Astrocyte (in vitro differentiated cells and primary cell): ENCODE data around the gene GOSR2. TPM values are rescaled to one million over a fixed set of nuclear protein-coding genes. Genes with fewer than 3 reads are reported as not detected.

ENCODE experiments used
- DNase-seq: peaks from one replicate; pipeline ENCODE4 v3.0.0-alpha.2; 2010; ENCODE audit warnings: low read depth
- FAIRE-seq: peaks from 2 replicates; lab custom pipeline; 2011; peaks lifted over from hg19 to GRCh38; lab: Jason Lieb, UNC
- H2AFZ ChIP-seq: 2 replicates; pipeline ENCODE4 v1.6.0; 2012; ENCODE audit warnings: low read depth, low read length, inconsistent platforms
- H3K27ac ChIP-seq: 2 replicates; pipeline ENCODE4 v1.5.1; 2011; ENCODE audit warnings: low read depth, low read length, inconsistent platforms
- H3K27me3 ChIP-seq: 2 replicates; pipeline ENCODE4 v1.6.0; 2011; ENCODE audit warnings: low read length, inconsistent platforms; ENCODE audit not compliant: insufficient read depth
- H3K36me3 ChIP-seq: 2 replicates; pipeline ENCODE4 v1.5.1; 2011; ENCODE audit warnings: low read length, inconsistent platforms; ENCODE audit not compliant: insufficient read depth
- H3K4me1 ChIP-seq: 2 replicates; pipeline ENCODE4 v1.5.1; 2011; ENCODE audit warnings: low read length, inconsistent platforms; ENCODE audit not compliant: insufficient read depth
- H3K4me2 ChIP-seq: 2 replicates; pipeline ENCODE4 v1.6.0; 2012; ENCODE audit warnings: low read length, inconsistent platforms
- H3K4me3 ChIP-seq: 2 replicates; pipeline ENCODE4 v1.5.1; 2011; ENCODE audit warnings: low read depth, mild to moderate bottlenecking, low read length, inconsistent platforms; ENCODE audit not compliant: insufficient read depth
- H3K79me2 ChIP-seq: 2 replicates; pipeline ENCODE4 v1.6.0; 2012; ENCODE audit warnings: mild to moderate bottlenecking, low read length, inconsistent platforms; ENCODE audit not compliant: insufficient read depth
- H3K9ac ChIP-seq: 2 replicates; pipeline ENCODE4 v1.6.0; 2012; ENCODE audit warnings: mild to moderate bottlenecking, low read length, inconsistent platforms
- H3K9me3 ChIP-seq: 2 replicates; pipeline ENCODE4 v1.5.1; 2012; ENCODE audit warnings: low read depth, mild to moderate bottlenecking, low read length, inconsistent platforms; ENCODE audit not compliant: insufficient read depth
- H4K20me1 ChIP-seq: 2 replicates; pipeline ENCODE4 v1.6.0; 2012; ENCODE audit warnings: low read length, inconsistent platforms; ENCODE audit not compliant: insufficient read depth
- H3K27ac Mint-ChIP-seq: one replicate; pipeline ENCODE4 v1.8.0; 2021; ENCODE audit warnings: mild to moderate bottlenecking, mixed read lengths; ENCODE audit not compliant: unreplicated experiment
- H3K27me3 Mint-ChIP-seq: one replicate; pipeline ENCODE4 v1.8.0; 2021; ENCODE audit warnings: low read depth, mixed read lengths; ENCODE audit not compliant: unreplicated experiment
- H3K36me3 Mint-ChIP-seq: one replicate; pipeline ENCODE4 v1.8.0; 2021; ENCODE audit warnings: low read depth, mixed read lengths; ENCODE audit not compliant: unreplicated experiment
- H3K4me1 Mint-ChIP-seq: one replicate; pipeline ENCODE4 v1.8.0; 2021; ENCODE audit warnings: low read depth, mixed read lengths; ENCODE audit not compliant: unreplicated experiment
- H3K4me3 Mint-ChIP-seq: one replicate; pipeline ENCODE4 v1.8.0; 2021; ENCODE audit warnings: mild to moderate bottlenecking, moderate library complexity, mixed read lengths; ENCODE audit not compliant: unreplicated experiment
- H3K9me3 Mint-ChIP-seq: one replicate; pipeline ENCODE4 v1.8.0; 2021; ENCODE audit warnings: mild to moderate bottlenecking, mixed read lengths; ENCODE audit not compliant: unreplicated experiment
- EZH2 ChIP-seq: IDR thresholded peaks from 2 replicates; pipeline ENCODE4 v1.6.1; 2012; ENCODE audit warnings: mild to moderate bottlenecking, low read length, inconsistent platforms; ENCODE audit not compliant: insufficient read depth
- total RNA-seq: library from RNA; stranded (reverse); gene quantifications from 2 replicates; pipeline ENCODE4 v1.2.1, GENCODE V29; 2021
- TF ChIP-seq, protein P1 (sequence below): IDR thresholded peaks from 2 replicates; pipeline ENCODE4 v1.5.1; 2011; ENCODE audit warnings: low read depth, mild to moderate bottlenecking, inconsistent platforms, low read length, moderate library complexity; ENCODE audit not compliant: insufficient read depth

The GOSR2 gene
- total RNA-seq, 1 donor from 2014 or later = 67.0 TPM

DNA sequence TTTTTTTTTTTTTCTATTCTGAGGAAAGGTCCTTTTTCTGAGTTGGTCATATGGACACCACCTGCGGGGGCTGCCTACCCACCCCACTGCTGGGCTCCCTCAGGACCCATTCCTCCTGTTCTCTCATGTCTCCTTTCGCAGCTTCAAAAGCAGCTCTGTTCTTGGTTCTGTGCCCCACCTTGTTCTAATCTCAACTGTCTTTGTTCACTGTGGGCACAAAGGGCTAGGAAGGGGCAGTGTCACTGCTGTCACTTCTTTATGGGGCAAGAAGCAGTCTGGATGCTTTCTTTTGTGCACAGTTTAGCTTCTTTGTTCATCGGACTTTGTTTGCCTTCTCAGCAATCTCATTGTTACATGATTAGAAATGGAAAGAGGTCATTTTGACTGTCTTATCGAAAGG lies 7.1 kb downstream of the GOSR2 start:
- no peak overlapping the region for H2AFZ ChIP-seq
- Mint-ChIP-seq H3K4me3 (no peak overlapping the region), H3K36me3 (peaks cover 23% of the 10 kb centered on the region), H3K4me1 (peaks cover 53% of the 10 kb centered on the region), H3K27ac (peak overlapping the region; percentile 62), H3K27me3 (no peaks in the 10 kb centered on the region), H3K9me3 (no peaks in the 10 kb centered on the region)
- peaks cover 59% of the 10 kb centered on the region for H3K79me2 ChIP-seq
- peaks cover 88% of the 10 kb centered on the region for H4K20me1 ChIP-seq
- H3K4me2 ChIP-seq = peak overlapping the region; percentile 44
- peaks cover 17% of the 10 kb centered on the region for H3K4me1 ChIP-seq
- no peak for FAIRE-seq
- peak overlapping the region; percentile 41 for H3K9ac ChIP-seq
- peak overlapping the region; percentile 38 for H3K27ac ChIP-seq
- H3K4me3 ChIP-seq = no peak overlapping the region
- peaks cover 41% of the 10 kb centered on the region for H3K36me3 ChIP-seq
- no peaks in the 10 kb centered on the region for H3K9me3 ChIP-seq
- no peak for TF ChIP-seq EZH2
- TF ChIP-seq, protein P1, sequence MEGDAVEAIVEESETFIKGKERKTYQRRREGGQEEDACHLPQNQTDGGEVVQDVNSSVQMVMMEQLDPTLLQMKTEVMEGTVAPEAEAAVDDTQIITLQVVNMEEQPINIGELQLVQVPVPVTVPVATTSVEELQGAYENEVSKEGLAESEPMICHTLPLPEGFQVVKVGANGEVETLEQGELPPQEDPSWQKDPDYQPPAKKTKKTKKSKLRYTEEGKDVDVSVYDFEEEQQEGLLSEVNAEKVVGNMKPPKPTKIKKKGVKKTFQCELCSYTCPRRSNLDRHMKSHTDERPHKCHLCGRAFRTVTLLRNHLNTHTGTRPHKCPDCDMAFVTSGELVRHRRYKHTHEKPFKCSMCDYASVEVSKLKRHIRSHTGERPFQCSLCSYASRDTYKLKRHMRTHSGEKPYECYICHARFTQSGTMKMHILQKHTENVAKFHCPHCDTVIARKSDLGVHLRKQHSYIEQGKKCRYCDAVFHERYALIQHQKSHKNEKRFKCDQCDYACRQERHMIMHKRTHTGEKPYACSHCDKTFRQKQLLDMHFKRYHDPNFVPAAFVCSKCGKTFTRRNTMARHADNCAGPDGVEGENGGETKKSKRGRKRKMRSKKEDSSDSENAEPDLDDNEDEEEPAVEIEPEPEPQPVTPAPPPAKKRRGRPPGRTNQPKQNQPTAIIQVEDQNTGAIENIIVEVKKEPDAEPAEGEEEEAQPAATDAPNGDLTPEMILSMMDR = no peak
- no peak for DNase-seq
- no peaks in the 10 kb centered on the region for H3K27me3 ChIP-seq

DNA sequence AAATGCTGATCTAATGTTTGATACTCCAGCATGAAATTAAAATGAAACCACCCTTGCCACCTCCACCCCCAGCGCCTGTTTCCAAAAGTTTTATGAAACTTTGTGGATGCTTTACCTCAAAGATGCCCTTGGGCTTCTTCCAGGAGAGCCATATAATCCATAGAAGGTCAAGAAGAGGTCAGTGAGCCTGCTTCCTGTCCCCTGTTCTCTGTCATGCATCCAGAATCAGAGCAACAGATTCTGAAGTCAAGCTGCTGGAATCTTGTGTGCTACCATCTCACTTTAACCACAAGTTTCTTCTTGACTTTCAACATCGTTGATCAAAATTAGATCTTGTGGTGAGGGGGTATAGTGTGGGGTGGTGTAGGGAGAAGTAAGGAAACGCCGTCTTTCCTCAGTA lies 8.6 kb downstream of the GOSR2 start:
- H3K4me2 ChIP-seq = no peak overlapping the region
- no peak for FAIRE-seq
- H3K36me3 ChIP-seq = peaks cover 53% of the 10 kb centered on the region
- H3K27ac ChIP-seq = no peak overlapping the region
- Mint-ChIP-seq H3K9me3 (no peaks in the 10 kb centered on the region), H3K4me1 (peaks cover 43% of the 10 kb centered on the region), H3K27me3 (no peaks in the 10 kb centered on the region), H3K27ac (peak overlapping the region; percentile 42), H3K4me3 (no peak overlapping the region), H3K36me3 (peaks cover 31% of the 10 kb centered on the region)
- no peaks in the 10 kb centered on the region for H3K9me3 ChIP-seq
- no peak for DNase-seq
- TF ChIP-seq EZH2 = no peak
- TF ChIP-seq, protein P1 = no peak
- peaks cover 17% of the 10 kb centered on the region for H3K4me1 ChIP-seq
- H3K9ac ChIP-seq = no peak overlapping the region
- H3K27me3 ChIP-seq = no peaks in the 10 kb centered on the region
- H4K20me1 ChIP-seq = peaks cover 89% of the 10 kb centered on the region
- peaks cover 47% of the 10 kb centered on the region for H3K79me2 ChIP-seq
- no peak overlapping the region for H2AFZ ChIP-seq
- H3K4me3 ChIP-seq = no peak overlapping the region

DNA sequence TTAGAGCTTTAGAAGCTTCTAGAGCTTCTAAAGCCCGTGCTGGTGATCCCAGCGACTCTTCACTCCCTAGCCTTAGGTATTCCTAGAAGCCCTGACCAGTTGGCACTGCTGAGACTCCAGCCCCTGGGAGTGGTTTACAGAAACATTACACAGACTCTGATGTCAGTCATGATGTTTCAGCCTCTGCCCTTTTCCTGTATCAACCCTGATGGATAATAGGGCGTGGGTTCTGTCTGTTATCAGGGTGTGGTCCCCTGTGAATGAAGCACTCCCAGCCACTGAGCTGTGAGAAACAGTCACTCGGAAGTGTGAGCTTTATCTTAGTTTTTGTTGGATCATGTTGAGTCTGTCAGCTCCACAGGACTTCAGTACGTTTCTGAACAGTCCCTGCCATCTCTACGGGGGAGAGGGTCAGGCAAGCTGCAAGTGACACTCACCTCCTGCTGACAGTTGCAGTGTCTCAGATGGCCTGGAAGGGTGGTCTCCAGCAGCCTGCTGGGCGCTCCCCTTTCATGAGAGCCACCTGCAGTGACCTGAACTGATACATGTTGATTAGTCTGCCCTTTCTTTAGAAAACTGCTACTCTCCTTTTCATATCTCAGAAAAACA lies 12.8 kb downstream of the GOSR2 start:
- no peaks in the 10 kb centered on the region for H3K27me3 Mint-ChIP-seq
- FAIRE-seq (no peak), DNase-seq (peak; percentile 25)
- Histone ChIP-seq H3K9ac (no peak overlapping the region), H3K9me3 (no peaks in the 10 kb centered on the region), H3K36me3 (peaks cover 84% of the 10 kb centered on the region), H3K4me2 (no peak overlapping the region), H4K20me1 (peaks cover 87% of the 10 kb centered on the region), H3K4me3 (no peak overlapping the region), H3K27me3 (no peaks in the 10 kb centered on the region), H3K27ac (peak overlapping the region; percentile 16), H3K4me1 (no peaks in the 10 kb centered on the region), H2AFZ (no peak overlapping the region), H3K79me2 (peaks cover 9% of the 10 kb centered on the region)
- H3K4me3 Mint-ChIP-seq = no peak overlapping the region
- peaks cover 11% of the 10 kb centered on the region for H3K4me1 Mint-ChIP-seq
- H3K36me3 Mint-ChIP-seq = peaks cover 31% of the 10 kb centered on the region
- TF ChIP-seq, protein P1 = no peak
- no peak for TF ChIP-seq EZH2
- H3K27ac Mint-ChIP-seq = no peak overlapping the region
- H3K9me3 Mint-ChIP-seq = no peaks in the 10 kb centered on the region
